ENCODE measurements around the gene ARHGAP42.
A peak's percentile ranks its signal among the peaks of the same experiment; 100 is the strongest.
"Not testable (repeated sequence)": the region's sequence is repeated elsewhere in the genome, so short reads cannot be mapped to it uniquely, and the experiment has no call there.

The ARHGAP42 gene

GRCh38 chr11:100872951-100873740 is 186.1 kb downstream of the ARHGAP42 start:
- peak; percentile 43 for DNase-seq (ENCODE audit: low read depth)

GRCh38 chr11:100874203-100874602 is 187.1 kb downstream of the ARHGAP42 start:
- DNase-seq (ENCODE audit: low read depth), result no peak

GRCh38 chr11:100875521-100875869 is 188.4 kb downstream of the ARHGAP42 start:
- no peak for DNase-seq (ENCODE audit: low read depth)

- peak; percentile 92 for DNase-seq (ENCODE audit: low read depth)
These were observed 189.9 kb downstream of the ARHGAP42 start for GRCh38 chr11:100876815-100877520.

- no peak for DNase-seq (ENCODE audit: low read depth)
These were observed 191.4 kb downstream of the ARHGAP42 start for GRCh38 chr11:100878474-100878873.

GRCh38 chr11:100882957-100883356 is 195.9 kb downstream of the ARHGAP42 start:
- DNase-seq (ENCODE audit: low read depth), result no peak

GRCh38 chr11:100883830-100884229 is 196.7 kb downstream of the ARHGAP42 start:
- no peak for DNase-seq (ENCODE audit: low read depth)

- DNase-seq (ENCODE audit: low read depth), result no peak
These were observed 200.6 kb downstream of the ARHGAP42 start for GRCh38 chr11:100887659-100888058.

GRCh38 chr11:100888836-100889235 is 201.7 kb downstream of the ARHGAP42 start:
- no peak for DNase-seq (ENCODE audit: low read depth)

- no peak for DNase-seq (ENCODE audit: low read depth)
These were observed 202.7 kb downstream of the ARHGAP42 start for GRCh38 chr11:100889758-100890157.

- peak; percentile 84 for DNase-seq (ENCODE audit: low read depth)
These were observed 203.7 kb downstream of the ARHGAP42 start for GRCh38 chr11:100890789-100891188.

- DNase-seq (ENCODE audit: low read depth), result peak; percentile 32
These were observed 205.8 kb downstream of the ARHGAP42 start for GRCh38 chr11:100892886-100893285.

GRCh38 chr11:100895449-100895848 is 208.4 kb downstream of the ARHGAP42 start:
- no peak for DNase-seq (ENCODE audit: low read depth)

GRCh38 chr11:100895976-100896375 is 208.9 kb downstream of the ARHGAP42 start:
- not testable (repeated sequence) for DNase-seq (ENCODE audit: low read depth)

- DNase-seq (ENCODE audit: low read depth), result not testable (repeated sequence)
These were observed 214.4 kb downstream of the ARHGAP42 start for GRCh38 chr11:100901471-100901870.

GRCh38 chr11:100902454-100903141 is 215.5 kb downstream of the ARHGAP42 start:
- DNase-seq (ENCODE audit: low read depth), result no peak

GRCh38 chr11:100903284-100903683 is 216.2 kb downstream of the ARHGAP42 start:
- DNase-seq (ENCODE audit: low read depth), result no peak

GRCh38 chr11:100905684-100906083 is 218.6 kb downstream of the ARHGAP42 start:
- DNase-seq (ENCODE audit: low read depth), result no peak

GRCh38 chr11:100908746-100909145 is 221.7 kb downstream of the ARHGAP42 start:
- peak; percentile 78 for DNase-seq (ENCODE audit: low read depth)

- DNase-seq (ENCODE audit: low read depth), result no peak
These were observed 223.7 kb downstream of the ARHGAP42 start for GRCh38 chr11:100910808-100911207.

GRCh38 chr11:100914415-100915110 is 227.5 kb downstream of the ARHGAP42 start:
- no peak for DNase-seq (ENCODE audit: low read depth)

Measured in ELR (cell line).